Breast epithelium (tissue), 4 donors: ENCODE data around the gene IRF3. TPM values are rescaled to one million over a fixed set of nuclear protein-coding genes. Genes with fewer than 3 reads are reported as not detected.

ENCODE experiments used
- DNase-seq, 2 donors: peaks; one replicate each; pipeline ENCODE4 v3.0.0-alpha.2; 2019; ENCODE audit warnings: low spot score in 2 of 2
- H3K27ac ChIP-seq, 2 donors: fragments of 200-600 bp; sonication (generic) in 1 of 2; one replicate each; pipeline ENCODE4 v1.5.1; 2016 to 2019; ENCODE audit warnings: mild to moderate bottlenecking in 1 of 2
- H3K27me3 ChIP-seq, 2 donors: fragments of 200-600 bp; sonication (generic) in 1 of 2; one replicate each; pipeline versions ENCODE4 v1.5.1 to v1.6.0; 2017 to 2019; ENCODE audit warnings: control low read depth in 1 of 2, mild to moderate bottlenecking in 1 of 2
- H3K36me3 ChIP-seq: fragments of 200-600 bp; one replicate; pipeline ENCODE4 v1.5.1; 2019
- H3K4me1 ChIP-seq, 2 donors: fragments of 200-600 bp; sonication (generic); one replicate each; pipeline ENCODE4 v1.5.1; 2016 to 2019; ENCODE audit warnings: control low read depth in 1 of 2
- H3K4me3 ChIP-seq, 3 donors: fragments of 200-600 bp; sonication (generic); 1 replicate in 2 of 3; 2 replicates in 1 of 3; pipeline ENCODE4 v1.5.1; 2016 to 2019; ENCODE audit warnings: mild to moderate bottlenecking in 3 of 3, moderate library complexity in 2 of 3
- H3K9me3 ChIP-seq, 2 donors: fragments of 200-600 bp; sonication (generic) in 1 of 2; one replicate each; pipeline ENCODE4 v1.5.1; 2016 to 2019; ENCODE audit warnings: control low read depth in 1 of 2
- CTCF ChIP-seq, 3 donors: fragments of 450-650 bp; IDR thresholded peaks; one replicate each; pipeline ENCODE4 v1.5.1; 2016 to 2017; ENCODE audit warnings: antibody characterized with exemption in 3 of 3, mild to moderate bottlenecking in 3 of 3, moderate library complexity in 3 of 3
- POLR2A ChIP-seq: fragments of 450-650 bp; IDR thresholded peaks from one replicate; pipeline ENCODE4 v1.6.1; 2016; ENCODE audit warnings: antibody characterized with exemption, mild to moderate bottlenecking, moderate library complexity
- POLR2AphosphoS5 ChIP-seq, 3 donors: sonication (generic); formaldehyde crosslinking; IDR thresholded peaks; one replicate each; pipeline ENCODE4 v1.6.1; 2017; ENCODE audit warnings: antibody characterized with exemption in 3 of 3
- intact Hi-C: fragments of 100-400 bp; cut with DNase I; formaldehyde crosslinking; loops from one replicate; pipeline ENCODE4 v1.15.1; 2023; ENCODE audit warnings: low total_unique reads
- total RNA-seq, 3 donors: library from RNA; depleted of rRNA; stranded (reverse); fragments of >200 nt; gene quantifications; one replicate each; pipeline ENCODE4 v1.1.0, GENCODE V29; 2016

Gene IRF3
- total RNA-seq, 3 donors from 2014 or later, result 39.7 to 100 (median 52.4) TPM

- no peak for DNase-seq
Measured at GRCh38 chr19:49677231-49677900, 11.7 kb upstream of the IRF3 start, which contains the start of gene PRMT1. Gene PRMT1, plus strand, starts transcription at chr19:49677271. Its CDS starts 10 bp downstream, at chr19:49677281.

GRCh38 chr19:49676784-49677230 is 11.2 kb upstream of the IRF3 start:
- intact Hi-C loops, result no loop called here
- TF ChIP-seq POLR2AphosphoS5 (IDR thresholded peaks at IDR 0.05) (no peak), CTCF (IDR thresholded peaks at IDR 0.05) (no peak)
- H3K9me3 ChIP-seq, result no peaks in the 10 kb centered on the region
- no peaks in the 10 kb centered on the region for H3K36me3 ChIP-seq
- peaks cover 12 to 15% of the 10 kb centered on the region in 2 donors for H3K4me1 ChIP-seq
- H3K27me3 ChIP-seq, result no peaks in the 10 kb centered on the region
- H3K27ac ChIP-seq, result peak overlapping the region; percentile 89 to 96
- H3K4me3 ChIP-seq, result peak overlapping the region; percentile 64 to 98 (median 84)
- peak; percentile 100 for DNase-seq

More at GRCh38 chr19:49677231-49677900, 11.7 kb upstream of the IRF3 start, which contains the start of gene PRMT1:
- peak; percentile 94 for TF ChIP-seq POLR2A
- peak in 1 of 3 donors; percentile 14 for TF ChIP-seq CTCF (IDR thresholded peaks at IDR 0.05)
- TF ChIP-seq POLR2AphosphoS5 (IDR thresholded peaks at IDR 0.05), result peak; percentile 69 to 82 (median 78)
- Histone ChIP-seq H3K27ac (peak within 1 kb of the TSS; percentile 95 to 96), H3K36me3 (no peaks in the 10 kb centered on the region), H3K27me3 (no peaks in the 10 kb centered on the region), H3K9me3 (no peaks in the 10 kb centered on the region), H3K4me1 (peaks cover 11 to 12% of the 10 kb centered on the region in 2 donors), H3K4me3 (peak within 1 kb of the TSS; percentile 64 to 98 (median 84))
- intact Hi-C loops, result no loop called here

- H3K27ac ChIP-seq, result peak overlapping the region; percentile 95 to 96
- intact Hi-C loops, result no loop called here
- no peaks in the 10 kb centered on the region for H3K9me3 ChIP-seq
- H3K27me3 ChIP-seq, result no peaks in the 10 kb centered on the region
- TF ChIP-seq CTCF (IDR thresholded peaks at IDR 0.05) (peak in 1 of 3 donors; percentile 23), POLR2A (no peak), POLR2AphosphoS5 (IDR thresholded peaks at IDR 0.05) (peak; percentile 33 to 91 (median 89))
- peak overlapping the region; percentile 35 to 98 (median 61) for H3K4me3 ChIP-seq
- H3K4me1 ChIP-seq, result peaks cover 12 to 15% of the 10 kb centered on the region in 2 donors
- no peaks in the 10 kb centered on the region for H3K36me3 ChIP-seq
- peak in 1 of 2 donors; percentile 86 for DNase-seq
Measured at GRCh38 chr19:49676136-49676783, 10.6 kb upstream of the IRF3 start.

- intact Hi-C loops, result no loop called here
- DNase-seq, result peak in 1 of 2 donors; percentile 70
- H3K4me3 ChIP-seq, result peak overlapping the region in 2 of 3 donors; percentile 20 to 46
Measured at GRCh38 chr19:49672131-49672919, 6.7 kb upstream of the IRF3 start.

More at GRCh38 chr19:49672131-49672919, 6.7 kb upstream of the IRF3 start:
- peaks cover 0 to 4% of the 10 kb centered on the region in 2 donors for H3K4me1 ChIP-seq
- TF ChIP-seq CTCF (IDR thresholded peaks at IDR 0.05), result peak; percentile 54 to 80 (median 71)
- TF ChIP-seq POLR2AphosphoS5 (IDR thresholded peaks at IDR 0.05), result peak in 1 of 3 donors; percentile 13
- TF ChIP-seq POLR2A, result no peak
- peak overlapping the region; percentile 79 to 82 for H3K27ac ChIP-seq
- no peaks in the 10 kb centered on the region for H3K9me3 ChIP-seq
- H3K36me3 ChIP-seq, result no peaks in the 10 kb centered on the region
- H3K27me3 ChIP-seq, result no peaks in the 10 kb centered on the region
